A549 (cell line): ENCODE data around the gene KIAA0513. TPM values are rescaled to one million over a fixed set of nuclear protein-coding genes. Genes with fewer than 3 reads are reported as not detected.

Experiments
- ATAC-seq, 2 experiments: fragments of 200-7000 bp in 1 of 2; fragments of >200 bp in 1 of 2; cut with Nextera tagmentation in 1 of 2; cut with Tn5 transposase in 1 of 2; 3 replicates each; pipeline versions ENCODE4 v1.8.0 to v1.9.1; 2018 to 2020; ENCODE audit warnings: mild to moderate bottlenecking in 1 of 2, moderate library complexity in 1 of 2
- CTCF ChIA-PET: fragments of 300-600 bp; sonication (Branson Sonifier 250); formaldehyde crosslinking; extraction: SDS; loops from one replicate; lab custom pipeline; 2021; ENCODE audit warnings: antibody characterized with exemption, inconsistent platforms; lab: Yijun Ruan, JAX
- POLR2A ChIA-PET: fragments of 350-600 bp; formaldehyde crosslinking; extraction: SDS; loops from one replicate; lab custom pipeline; 2021; ENCODE audit warnings: antibody characterized with exemption, inconsistent platforms; lab: Yijun Ruan, JAX
- DNase-seq, 2 experiments: peaks; one replicate each; pipeline versions ENCODE4 v3.0.0 to v3.0.0-alpha.2; 2011 to 2016; ENCODE audit warnings: low read depth in 1 of 2, low spot score in 1 of 2
- FAIRE-seq: peaks from 2 replicates; lab custom pipeline; 2011; peaks lifted over from hg19 to GRCh38; lab: Jason Lieb, UNC
- H3K27ac ChIP-seq, 2 experiments: fragments of >200 bp; sonication (Bioruptor Twin); formaldehyde crosslinking; 3 replicates each; pipeline ENCODE4 v1.5.1; 2016 to 2017
- H3K4me1 ChIP-seq: fragments of >200 bp; sonication (Bioruptor Twin); formaldehyde crosslinking; 3 replicates; pipeline ENCODE4 v1.6.1; 2016
- H3K4me2 ChIP-seq: fragments of >200 bp; sonication (Bioruptor Twin); formaldehyde crosslinking; 3 replicates; pipeline ENCODE4 v1.6.1; 2016
- H3K4me3 ChIP-seq: fragments of >200 bp; sonication (Bioruptor Twin); formaldehyde crosslinking; 3 replicates; pipeline ENCODE4 v1.5.1; 2016
- H3K9me3 ChIP-seq: fragments of >200 bp; sonication (Bioruptor Twin); formaldehyde crosslinking; 3 replicates; pipeline ENCODE4 v1.6.1; 2016
- CBX2 ChIP-seq: fragments of 200-600 bp; sonication (generic); IDR thresholded peaks from 2 replicates; pipeline ENCODE4 v1.6.1; 2016; ENCODE audit warnings: low read depth, mild to moderate bottlenecking, borderline replicate concordance
- CBX8 ChIP-seq: fragments of 200-600 bp; sonication (generic); IDR thresholded peaks from 2 replicates; pipeline ENCODE4 v1.6.1; 2016
- CEBPB ChIP-seq, 2 experiments: fragments of >200 bp in 1 of 2; sonication (Bioruptor Twin) in 1 of 2; formaldehyde crosslinking in 1 of 2; IDR thresholded peaks; 2 replicates each; pipeline ENCODE4 v1.6.1; 2012 to 2016
- CHD2 ChIP-seq: fragments of 150-350 bp; IDR thresholded peaks from 2 replicates; pipeline ENCODE4 v1.6.1; 2014; ENCODE audit warnings: low read length; ENCODE audit not compliant: partially characterized antibody
- EHF ChIP-seq: fragments of 250-450 bp; sonication (Bioruptor Pico); IDR thresholded peaks from 2 replicates; pipeline ENCODE4 v1.5.0; 2020; ENCODE audit warnings: mild to moderate bottlenecking
- EHMT2 ChIP-seq: fragments of 200-600 bp; sonication (generic); IDR thresholded peaks from 2 replicates; pipeline ENCODE4 v1.6.1; 2016; ENCODE audit warnings: antibody characterized with exemption, low read depth, mild to moderate bottlenecking, moderate library complexity
- EP300 ChIP-seq, 2 experiments: fragments of >200 bp; sonication (Bioruptor Twin); formaldehyde crosslinking; IDR thresholded peaks; 2 replicates in 1 of 2; 3 replicates in 1 of 2; pipeline ENCODE4 v1.6.1; 2016 to 2017
- FOSL2 ChIP-seq, 2 experiments: fragments of 450-650 bp in 1 of 2; fragments of >200 bp in 1 of 2; sonication (Bioruptor Twin) in 1 of 2; formaldehyde crosslinking; IDR thresholded peaks; 2 replicates each; pipeline versions ENCODE4 v1.5.0 to v1.6.1; 2016 to 2020; ENCODE audit warnings: mild to moderate bottlenecking in 1 of 2, moderate library complexity in 1 of 2
- HEYL ChIP-seq: fragments of 250-450 bp; sonication (Bioruptor Pico); IDR thresholded peaks from 2 replicates; pipeline ENCODE4 v1.8.0; 2021; ENCODE audit warnings: mild to moderate bottlenecking, moderate library complexity
- HOXA7 ChIP-seq: fragments of 250-450 bp; sonication (Bioruptor Pico); IDR thresholded peaks from 2 replicates; pipeline ENCODE4 v1.5.0; 2020; ENCODE audit warnings: mild to moderate bottlenecking, moderate library complexity
- HOXB5 ChIP-seq: fragments of 250-450 bp; sonication (Bioruptor Pico); IDR thresholded peaks from 2 replicates; pipeline ENCODE4 v1.5.0; 2020; ENCODE audit warnings: mild to moderate bottlenecking, moderate library complexity
- NFE2L2 ChIP-seq: fragments of 150-350 bp; conservative IDR thresholded peaks from 2 replicates; pipeline ENCODE4 v1.6.1; 2014; ENCODE audit warnings: low read length
- NPAS2 ChIP-seq: fragments of 250-450 bp; sonication (Bioruptor Pico); IDR thresholded peaks from 2 replicates; pipeline ENCODE4 v1.8.0; 2022; ENCODE audit warnings: mild to moderate bottlenecking, moderate library complexity, borderline replicate concordance
- POLR2AphosphoS2 ChIP-seq: conservative IDR thresholded peaks from 2 replicates; pipeline ENCODE4 v1.6.1; 2012; ENCODE audit warnings: low read length, improper control_type of control experiment, inconsistent platforms
- SREBF2 ChIP-seq: fragments of 450-650 bp; IDR thresholded peaks from 2 replicates; pipeline ENCODE4 v1.6.1; 2014; ENCODE audit warnings: mild to moderate bottlenecking, moderate library complexity
- ZC3H11A ChIP-seq: fragments of 450-650 bp; IDR thresholded peaks from 2 replicates; pipeline ENCODE4 v1.6.1; 2014; ENCODE audit warnings: antibody characterized with exemption, mild to moderate bottlenecking
- ZFP36 ChIP-seq: fragments of 450-650 bp; IDR thresholded peaks from 2 replicates; pipeline ENCODE4 v1.6.1; 2014; ENCODE audit warnings: borderline replicate concordance; ENCODE audit not compliant: partially characterized antibody
- ZSCAN20 ChIP-seq: fragments of 250-450 bp; sonication (Bioruptor Pico); IDR thresholded peaks from 2 replicates; pipeline ENCODE4 v1.8.0; 2022; ENCODE audit warnings: mild to moderate bottlenecking, moderate library complexity
- WGBS: methylation state at CpG from one replicate; pipeline ENCODE4 v1.1.6; 2017; ENCODE audit errors: missing lambda C conversion rate; 5-methylcytosine and 5-hydroxymethylcytosine counted together
- polyA plus RNA-seq, 4 experiments: library from polyadenylated mRNA; depleted of rRNA in 3 of 4; stranded (reverse); fragments of >200 nt; fragmentation: RNase III in 1 of 4; extraction: RNeasy Plus Mini Kit Qiagen cat#74134 plus additional on column Dnase treatment in 1 of 4; gene quantifications; 2 replicates in 3 of 4; 3 replicates in 1 of 4; pipeline ENCODE4 v1.2.3, GENCODE V29; 2011 to 2017
- TF ChIP-seq, protein P1 (sequence below): IDR thresholded peaks from 2 replicates; pipeline ENCODE4 v1.6.1; 2012
- TF ChIP-seq, protein P2 (sequence below): IDR thresholded peaks from 2 replicates; pipeline ENCODE4 v1.6.1; 2012
- TF ChIP-seq, protein P3 (sequence below): fragments of 150-350 bp; IDR thresholded peaks from 2 replicates; pipeline ENCODE4 v1.6.1; 2014; ENCODE audit warnings: low read depth, mild to moderate bottlenecking, low read length
- TF ChIP-seq, protein P4 (sequence below): fragments of 250-450 bp; sonication (Bioruptor Pico); IDR thresholded peaks from 2 replicates; pipeline ENCODE4 v1.5.0; 2021; ENCODE audit warnings: mild to moderate bottlenecking, moderate library complexity, borderline replicate concordance
- TF ChIP-seq, protein P5 (sequence below): fragments of >200 bp; sonication (Bioruptor Twin); formaldehyde crosslinking; IDR thresholded peaks from 2 replicates; pipeline ENCODE4 v1.6.1; 2016
- TF ChIP-seq, protein P6 (sequence below): fragments of 250-450 bp; sonication (Bioruptor Pico); IDR thresholded peaks from 2 replicates; pipeline ENCODE4 v1.5.0; 2020; ENCODE audit warnings: low read depth, mild to moderate bottlenecking, moderate library complexity

KIAA0513 gene
- polyA plus RNA-seq, 2 of the 4 experiments (the other 2 are of a cell fraction), result 1.8 TPM

DNA sequence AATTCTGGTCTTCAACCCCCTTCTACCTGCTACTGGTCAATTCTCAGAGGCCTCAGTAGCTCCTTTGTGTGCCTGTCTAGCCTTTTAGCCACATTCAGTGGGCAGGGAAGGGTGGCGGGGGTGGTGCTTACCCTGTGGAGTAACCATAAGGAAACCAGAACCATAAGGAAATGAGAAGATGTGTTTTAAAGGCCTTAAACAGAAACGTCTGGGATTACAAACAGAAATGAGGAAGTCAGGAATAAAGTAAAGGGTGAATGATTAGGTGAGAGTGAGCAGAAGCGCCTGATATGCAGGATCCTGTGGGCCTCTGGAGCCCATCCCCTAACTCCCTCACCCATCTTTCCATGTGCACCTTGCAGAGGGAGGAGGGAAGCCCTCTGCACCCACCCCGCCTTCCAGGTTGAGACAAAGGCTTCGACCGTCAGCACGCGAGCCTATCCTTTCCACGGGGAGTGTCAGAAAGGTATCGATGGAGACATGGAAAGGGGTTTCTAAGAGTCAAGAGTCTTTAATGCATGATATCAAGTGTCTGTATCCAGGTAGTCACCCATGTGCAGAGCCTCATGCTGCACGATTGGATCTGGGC lies 20.4 kb downstream of the KIAA0513 start:
- DNase-seq (no peak), ATAC-seq (no peak), FAIRE-seq (no peak)
- 74% methylated on average over 11 of the region's 11 CpGs for WGBS
- POLR2A ChIA-PET, result no interaction called here
- no peaks in the 10 kb centered on the region for H3K4me1 ChIP-seq
- H3K4me3 ChIP-seq, result no peak overlapping the region
- no peak overlapping the region for H3K27ac ChIP-seq
- TF ChIP-seq, protein P1, sequence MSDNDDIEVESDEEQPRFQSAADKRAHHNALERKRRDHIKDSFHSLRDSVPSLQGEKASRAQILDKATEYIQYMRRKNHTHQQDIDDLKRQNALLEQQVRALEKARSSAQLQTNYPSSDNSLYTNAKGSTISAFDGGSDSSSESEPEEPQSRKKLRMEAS, result no peak
- TF ChIP-seq SREBF2 (no peak), EHF (CRISPR knock-in tag) (no peak), ZC3H11A (no peak), CBX2 (no peak), ZFP36 (no peak), ZSCAN20 (CRISPR knock-in tag) (no peak), HEYL (CRISPR knock-in tag) (no peak), HOXB5 (no peak), NFE2L2 (no peak), EHMT2 (no peak), HOXA7 (no peak), CBX8 (no peak), CEBPB (IDR thresholded peaks at IDR 0.05) (no peak), NPAS2 (no peak), POLR2AphosphoS2 (no peak), FOSL2 (IDR thresholded peaks at IDR 0.05) (no peak), FOSL2 (CRISPR knock-in tag; IDR thresholded peaks at IDR 0.05) (no peak)
- TF ChIP-seq, protein P2, sequence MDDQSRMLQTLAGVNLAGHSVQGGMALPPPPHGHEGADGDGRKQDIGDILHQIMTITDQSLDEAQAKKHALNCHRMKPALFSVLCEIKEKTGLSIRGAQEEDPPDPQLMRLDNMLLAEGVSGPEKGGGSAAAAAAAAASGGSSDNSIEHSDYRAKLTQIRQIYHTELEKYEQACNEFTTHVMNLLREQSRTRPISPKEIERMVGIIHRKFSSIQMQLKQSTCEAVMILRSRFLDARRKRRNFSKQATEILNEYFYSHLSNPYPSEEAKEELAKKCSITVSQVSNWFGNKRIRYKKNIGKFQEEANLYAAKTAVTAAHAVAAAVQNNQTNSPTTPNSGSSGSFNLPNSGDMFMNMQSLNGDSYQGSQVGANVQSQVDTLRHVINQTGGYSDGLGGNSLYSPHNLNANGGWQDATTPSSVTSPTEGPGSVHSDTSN, result no peak
- TF ChIP-seq, protein P3, sequence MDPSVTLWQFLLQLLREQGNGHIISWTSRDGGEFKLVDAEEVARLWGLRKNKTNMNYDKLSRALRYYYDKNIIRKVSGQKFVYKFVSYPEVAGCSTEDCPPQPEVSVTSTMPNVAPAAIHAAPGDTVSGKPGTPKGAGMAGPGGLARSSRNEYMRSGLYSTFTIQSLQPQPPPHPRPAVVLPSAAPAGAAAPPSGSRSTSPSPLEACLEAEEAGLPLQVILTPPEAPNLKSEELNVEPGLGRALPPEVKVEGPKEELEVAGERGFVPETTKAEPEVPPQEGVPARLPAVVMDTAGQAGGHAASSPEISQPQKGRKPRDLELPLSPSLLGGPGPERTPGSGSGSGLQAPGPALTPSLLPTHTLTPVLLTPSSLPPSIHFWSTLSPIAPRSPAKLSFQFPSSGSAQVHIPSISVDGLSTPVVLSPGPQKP, result no peak
- TF ChIP-seq, protein P4, sequence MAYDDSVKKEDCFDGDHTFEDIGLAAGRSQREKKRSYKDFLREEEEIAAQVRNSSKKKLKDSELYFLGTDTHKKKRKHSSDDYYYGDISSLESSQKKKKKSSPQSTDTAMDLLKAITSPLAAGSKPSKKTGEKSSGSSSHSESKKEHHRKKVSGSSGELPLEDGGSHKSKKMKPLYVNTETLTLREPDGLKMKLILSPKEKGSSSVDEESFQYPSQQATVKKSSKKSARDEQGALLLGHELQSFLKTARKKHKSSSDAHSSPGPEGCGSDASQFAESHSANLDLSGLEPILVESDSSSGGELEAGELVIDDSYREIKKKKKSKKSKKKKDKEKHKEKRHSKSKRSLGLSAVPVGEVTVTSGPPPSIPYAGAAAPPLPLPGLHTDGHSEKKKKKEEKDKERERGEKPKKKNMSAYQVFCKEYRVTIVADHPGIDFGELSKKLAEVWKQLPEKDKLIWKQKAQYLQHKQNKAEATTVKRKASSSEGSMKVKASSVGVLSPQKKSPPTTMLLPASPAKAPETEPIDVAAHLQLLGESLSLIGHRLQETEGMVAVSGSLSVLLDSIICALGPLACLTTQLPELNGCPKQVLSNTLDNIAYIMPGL (CRISPR knock-in tag), result no peak
- no peak overlapping the region for H3K4me2 ChIP-seq
- H3K9me3 ChIP-seq, result no peaks in the 10 kb centered on the region
- CTCF ChIA-PET, result interaction anchor here (0.6 to 1.8 kb wide), 6 partner anchors 11 to 301 kb away, joined by 3 to 8 read pairs (median 4); no protein-coding TSS in a partner anchor

DNA sequence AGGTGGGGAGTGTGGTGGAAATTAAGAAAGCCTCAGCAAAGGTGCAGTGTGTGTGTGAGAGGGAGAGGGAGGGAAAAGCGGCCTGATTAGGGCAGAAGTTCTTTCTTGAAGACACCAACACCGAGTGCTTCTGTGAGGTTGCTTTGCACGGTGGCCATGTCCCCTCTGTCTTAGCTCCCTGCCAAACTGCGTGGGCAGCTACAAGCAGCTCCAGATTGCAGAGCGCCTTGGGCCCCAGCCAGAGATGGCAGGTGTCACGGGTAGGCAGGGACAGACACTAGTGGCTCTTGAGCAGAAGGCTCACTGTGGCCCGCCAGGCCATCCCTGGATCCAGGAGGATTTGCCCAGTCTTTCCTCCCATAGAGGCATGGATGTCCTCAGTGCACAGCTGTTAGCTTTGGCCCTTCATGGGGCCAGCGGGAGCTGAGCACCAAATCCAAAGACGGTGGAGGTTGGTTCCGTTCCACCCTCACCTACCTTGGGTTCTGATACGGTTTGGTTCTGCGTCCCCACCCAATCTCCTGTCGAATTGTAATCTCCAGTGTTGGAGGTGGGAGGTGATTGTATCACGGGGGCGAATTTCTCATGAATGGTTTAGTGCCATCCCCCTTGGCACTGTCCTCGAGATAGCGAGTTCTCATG lies 21.4 kb downstream of the KIAA0513 start:
- Histone ChIP-seq H3K9me3 (no peaks in the 10 kb centered on the region), H3K4me1 (no peaks in the 10 kb centered on the region), H3K4me3 (no peak overlapping the region), H3K4me2 (no peak overlapping the region), H3K27ac (no peak overlapping the region)
- DNase-seq (no peak), ATAC-seq (no peak), FAIRE-seq (no peak)
- WGBS, result 78% methylated on average over 17 of the region's 17 CpGs
- ChIA-PET CTCF (interaction anchor here (0.7 to 1.7 kb wide), 3 partner anchors 10 to 303 kb away, joined by 3 to 8 read pairs (median 4); no protein-coding TSS in a partner anchor), POLR2A (no interaction called here)
- TF ChIP-seq, protein P1, result no peak
- TF ChIP-seq, protein P5, sequence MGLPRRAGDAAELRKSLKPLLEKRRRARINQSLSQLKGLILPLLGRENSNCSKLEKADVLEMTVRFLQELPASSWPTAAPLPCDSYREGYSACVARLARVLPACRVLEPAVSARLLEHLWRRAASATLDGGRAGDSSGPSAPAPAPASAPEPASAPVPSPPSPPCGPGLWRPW, result no peak
- TF ChIP-seq, protein P6, sequence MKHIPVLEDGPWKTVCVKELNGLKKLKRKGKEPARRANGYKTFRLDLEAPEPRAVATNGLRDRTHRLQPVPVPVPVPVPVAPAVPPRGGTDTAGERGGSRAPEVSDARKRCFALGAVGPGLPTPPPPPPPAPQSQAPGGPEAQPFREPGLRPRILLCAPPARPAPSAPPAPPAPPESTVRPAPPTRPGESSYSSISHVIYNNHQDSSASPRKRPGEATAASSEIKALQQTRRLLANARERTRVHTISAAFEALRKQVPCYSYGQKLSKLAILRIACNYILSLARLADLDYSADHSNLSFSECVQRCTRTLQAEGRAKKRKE, result no peak
- TF ChIP-seq HEYL (CRISPR knock-in tag), result no peak
- no peak for TF ChIP-seq CHD2
- TF ChIP-seq EHF (CRISPR knock-in tag), result no peak
- TF ChIP-seq EP300 (IDR thresholded peaks at IDR 0.05), result no peak
- no peak for TF ChIP-seq CBX2
